Tibial nerve (tissue), 4 donors: ENCODE results near the gene DDC.

Experiments used
- CTCF ChIP-seq, 5 experiments: fragments of 200-600 bp in 3 of 5; fragments of 450-650 bp in 2 of 5; sonication (generic) in 3 of 5; IDR thresholded peaks; one replicate each; pipeline ENCODE4 v1.5.1; 2016 to 2019; ENCODE audit warnings: antibody characterized with exemption in 5 of 5, mild to moderate bottlenecking in 3 of 5, moderate library complexity in 2 of 5
- EP300 ChIP-seq, 2 donors: sonication (generic); formaldehyde crosslinking; IDR thresholded peaks; one replicate each; pipeline ENCODE4 v1.6.1; 2017; ENCODE audit warnings: antibody characterized with exemption in 2 of 2, mild to moderate bottlenecking in 1 of 2
- POLR2A ChIP-seq, 2 donors: fragments of 450-650 bp; IDR thresholded peaks; one replicate each; pipeline ENCODE4 v1.6.1; 2017; ENCODE audit warnings: antibody characterized with exemption in 2 of 2, mild to moderate bottlenecking in 2 of 2, moderate library complexity in 2 of 2

GRCh38 chr7:50580057-50580456 is 14.9 kb upstream of the DDC start:
- TF ChIP-seq POLR2A (IDR thresholded peaks at IDR 0.05) (no peak), CTCF (IDR thresholded peaks at IDR 0.05) (no peak), EP300 (IDR thresholded peaks at IDR 0.05) (no peak)
